Stimulated activated CD4-positive, alpha-beta T cell treated with anti-CD3 and anti-CD28 coated beads, Interleukin-2, amount 100 ng/mL, for 24 hours (primary cell): ENCODE data around the gene TAF7.
A peak's percentile ranks its signal among the peaks of the same experiment; 100 is the strongest.
"Not testable (repeated sequence)": the region's sequence is repeated elsewhere in the genome, so short reads cannot be mapped to it uniquely, and the experiment has no call there.

Experiments
- DNase-seq, 2 donors: peaks; one replicate each; pipeline ENCODE4 v3.0.0-alpha.2; 2020

The TAF7 gene

GRCh38 chr5:141338538-141339306, 18.1 kb upstream of the TAF7 start, which contains the start of gene PCDHGA2:
Gene PCDHGA2 (plus strand): TSS chr5:141338760.
- DNase-seq, result no peak

GRCh38 chr5:141332571-141332970, 12.0 kb upstream of the TAF7 start:
- DNase-seq, result not testable (repeated sequence)

- peak in 1 of 2 donors; percentile 20 for DNase-seq
Observed at GRCh38 chr5:141330299-141331080, 9.9 kb upstream of the TAF7 start, which contains the start of gene PCDHGA1. Gene PCDHGA1 (plus strand): TSS chr5:141330514.

GRCh38 chr5:141328231-141328630, 7.6 kb upstream of the TAF7 start:
- DNase-seq, result no peak

DNA sequence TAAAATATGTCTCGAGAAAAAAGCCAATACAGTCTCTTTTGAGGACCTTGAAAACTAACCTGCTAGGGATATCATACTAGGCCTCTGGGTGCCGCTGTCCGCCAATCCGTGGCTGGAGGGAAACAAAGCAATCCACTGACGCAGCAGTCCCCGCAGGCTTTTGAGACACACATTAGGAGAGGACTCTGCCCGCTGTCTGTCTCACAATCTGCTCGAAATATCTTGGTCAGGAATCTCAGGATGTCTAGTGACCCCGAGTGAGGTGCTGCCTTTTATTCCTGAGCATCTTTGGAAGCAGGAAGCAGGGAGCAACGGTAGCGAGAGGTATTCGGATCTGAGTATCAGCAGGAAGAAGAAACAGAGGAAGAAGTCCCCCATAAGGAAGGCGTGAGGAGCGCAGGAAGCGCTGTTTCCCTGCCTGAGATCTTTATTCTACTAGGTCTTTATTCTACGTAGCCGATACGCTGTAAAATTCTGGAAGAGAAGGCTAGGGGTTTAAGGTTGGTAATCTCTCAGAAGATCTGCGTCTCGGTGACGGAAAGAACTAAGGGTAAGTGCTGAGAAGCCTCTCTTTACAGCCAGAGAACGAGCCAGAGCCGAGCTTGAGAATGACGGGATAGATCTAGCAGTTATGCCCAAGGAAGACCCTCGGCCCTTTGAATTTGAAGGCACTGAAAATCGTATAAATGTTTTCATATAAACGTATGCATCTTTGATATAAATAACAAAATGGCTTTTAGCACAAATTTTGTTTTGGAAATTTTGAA, 5.7 kb upstream of the TAF7 start:
- DNase-seq, result peak; percentile 67 to 70

GRCh38 chr5:141322261-141322660, 1.7 kb upstream of the TAF7 start:
- no peak for DNase-seq

DNA sequence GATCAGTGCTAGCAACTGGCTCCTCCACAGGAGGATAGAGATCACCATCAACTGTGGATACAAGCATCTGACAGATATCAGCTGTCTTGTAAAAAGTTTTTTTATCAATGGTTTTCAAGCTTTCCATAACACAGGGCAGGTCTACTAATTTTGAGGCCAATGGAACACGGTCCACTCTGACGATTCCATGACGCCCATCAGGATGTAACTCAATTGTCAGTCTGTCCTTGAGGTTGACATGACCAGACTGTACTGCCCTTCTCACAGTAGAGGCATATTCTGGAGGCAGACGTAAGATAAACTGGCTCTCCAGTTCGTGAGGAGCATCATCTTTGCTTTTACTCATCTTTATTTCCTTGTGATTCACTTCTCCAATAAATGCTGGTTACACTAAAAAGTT, 885 bp downstream of the TAF7 start:
- no peak for DNase-seq

GRCh38 chr5:141319202-141319601, 1.4 kb downstream of the TAF7 start:
- no peak for DNase-seq

- DNase-seq, result not testable (repeated sequence)
Observed at GRCh38 chr5:141316963-141317362, 3.6 kb downstream of the TAF7 start.

DNA sequence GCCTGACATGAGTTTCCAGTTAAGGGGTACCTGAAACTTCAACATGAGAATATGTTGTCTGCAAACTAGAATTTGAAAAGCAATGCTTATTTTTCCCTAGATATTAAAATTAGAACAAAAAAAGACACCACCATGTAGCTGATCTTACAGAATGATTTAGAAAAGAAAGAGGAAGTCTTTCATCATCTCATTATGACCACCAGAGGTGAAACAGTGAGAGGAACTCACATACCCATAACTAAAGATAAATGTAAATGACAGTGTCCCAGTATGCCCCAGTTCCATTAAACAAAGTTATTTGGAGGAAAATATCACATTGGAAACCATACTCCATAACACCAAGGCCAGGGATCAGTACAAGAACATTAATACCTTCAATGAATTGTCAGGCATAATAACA, 6.9 kb downstream of the TAF7 start:
- no peak for DNase-seq

- DNase-seq, result no peak
Observed at GRCh38 chr5:141306630-141307029, 14.0 kb downstream of the TAF7 start.

GRCh38 chr5:141303756-141304155, 16.8 kb downstream of the TAF7 start, which contains the start of gene SLC25A2:
Gene SLC25A2 (minus strand): TSS chr5:141304049. CDS start chr5:141303865, 184 bp downstream.
- DNase-seq, result no peak

- DNase-seq, result no peak
Observed at GRCh38 chr5:141298376-141298775, 22.2 kb downstream of the TAF7 start.

- no peak for DNase-seq
Observed at GRCh38 chr5:141272906-141273305, 47.7 kb downstream of the TAF7 start.

DNA sequence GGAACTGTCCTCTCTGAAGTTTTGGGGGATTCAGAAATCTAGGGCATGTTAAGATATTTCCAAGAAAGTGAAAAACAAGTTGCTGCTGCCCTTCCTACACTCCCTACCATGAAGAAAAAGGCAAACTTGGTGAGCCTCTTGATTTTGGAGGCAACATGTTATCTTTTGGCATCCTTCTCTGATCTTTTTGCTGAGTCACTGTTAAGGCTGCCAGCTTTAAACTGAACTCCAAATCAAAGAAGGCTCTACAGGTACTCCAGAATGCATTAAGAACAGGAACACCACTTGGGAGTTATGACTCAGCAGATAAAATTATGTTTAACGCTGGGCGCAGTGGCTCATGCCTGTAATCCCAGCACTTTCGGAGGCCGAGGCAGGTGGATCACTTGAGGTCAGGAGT, 51.4 kb downstream of the TAF7 start:
- no peak for DNase-seq
